ENCODE results near the gene FRAS1.

Gene FRAS1

DNA sequence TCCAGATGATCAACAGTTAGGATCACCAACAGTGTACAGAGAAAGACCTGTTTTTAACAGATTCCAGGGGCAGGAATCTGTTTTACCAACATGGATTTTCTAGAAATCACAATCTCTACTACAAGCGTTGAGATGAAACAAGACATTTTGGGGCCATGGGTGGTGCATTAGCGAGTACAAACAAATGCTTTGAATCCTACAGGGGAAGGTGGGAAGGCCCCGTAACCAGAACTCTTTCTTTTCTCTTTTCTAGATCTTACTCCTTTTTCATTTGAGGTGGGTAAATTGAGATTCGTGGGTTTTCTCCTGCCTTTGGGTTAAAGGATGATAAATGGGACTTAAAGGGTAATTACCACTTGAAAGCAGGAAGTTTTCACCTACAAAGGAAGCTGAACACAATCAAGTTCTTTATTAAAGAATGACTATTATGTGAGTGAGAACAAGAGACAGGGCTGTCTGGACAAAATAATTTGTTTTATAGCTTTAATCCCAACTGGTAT is 304.5 kb downstream of the FRAS1 start:
- Mint-ChIP-seq H3K27me3 (peaks cover 28% of the 10 kb centered on the region), H3K9me3 (no peaks in the 10 kb centered on the region), H3K36me3 (ENCODE audit: low read depth) (no peaks in the 10 kb centered on the region), H3K4me1 (ENCODE audit: low read depth) (no peaks in the 10 kb centered on the region), H3K27ac (no peak overlapping the region), H3K4me3 (no peak overlapping the region)

DNA sequence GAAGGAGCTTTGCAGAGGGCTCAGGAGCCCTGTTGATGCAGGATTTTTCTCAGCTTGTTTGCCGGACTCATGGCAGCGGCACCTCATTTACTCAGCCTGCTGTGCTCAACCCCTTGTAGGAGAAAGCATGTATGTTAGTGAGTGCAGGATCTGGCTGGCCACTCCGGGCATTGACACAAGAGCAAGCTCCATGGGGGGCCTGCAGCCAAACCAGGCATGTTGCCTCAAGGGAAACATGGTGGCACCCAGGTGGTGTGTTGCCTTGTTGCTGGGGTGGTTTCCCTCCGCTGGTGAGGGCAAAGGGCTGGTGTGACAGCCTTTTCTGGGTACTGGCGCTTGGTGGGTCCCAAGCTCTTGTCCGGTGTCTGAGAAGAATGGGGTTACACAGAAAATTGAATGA is 305.2 kb downstream of the FRAS1 start:
- Mint-ChIP-seq H3K27ac (no peak overlapping the region), H3K4me3 (no peak overlapping the region), H3K4me1 (ENCODE audit: low read depth) (no peaks in the 10 kb centered on the region), H3K36me3 (ENCODE audit: low read depth) (no peaks in the 10 kb centered on the region), H3K27me3 (peaks cover 28% of the 10 kb centered on the region), H3K9me3 (no peaks in the 10 kb centered on the region)

DNA sequence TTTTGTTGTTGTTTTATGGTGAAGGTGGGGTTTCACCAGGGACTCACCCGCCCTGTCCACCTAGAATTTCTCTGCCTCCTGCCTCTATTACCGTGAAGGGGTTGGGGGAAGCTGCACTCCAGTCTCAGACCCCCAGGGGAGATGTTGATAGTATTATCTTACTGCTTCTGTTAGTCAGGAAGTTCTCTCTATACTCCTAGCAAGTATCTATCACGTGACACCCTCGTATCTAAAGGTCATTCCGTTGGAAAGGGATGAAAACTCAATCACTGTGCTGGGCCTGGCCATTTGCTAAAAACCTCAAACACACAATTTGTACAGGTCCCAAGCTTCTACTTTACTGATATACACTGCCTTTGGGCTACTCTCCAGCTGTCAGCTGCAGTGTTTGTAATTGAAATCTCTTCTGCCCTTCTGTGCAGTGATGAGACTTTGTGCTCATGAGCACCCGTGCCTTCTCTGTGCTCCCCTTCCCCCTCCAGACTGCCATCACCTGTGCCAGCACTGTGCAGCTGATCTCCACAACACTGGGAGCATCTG is 306.0 kb downstream of the FRAS1 start:
- no peak overlapping the region for H3K27ac Mint-ChIP-seq
- no peak overlapping the region for H3K4me3 Mint-ChIP-seq
- H3K9me3 Mint-ChIP-seq, result no peaks in the 10 kb centered on the region
- no peaks in the 10 kb centered on the region for H3K36me3 Mint-ChIP-seq (ENCODE audit: low read depth)
- H3K4me1 Mint-ChIP-seq (ENCODE audit: low read depth), result no peaks in the 10 kb centered on the region
- H3K27me3 Mint-ChIP-seq, result peaks cover 28% of the 10 kb centered on the region

DNA sequence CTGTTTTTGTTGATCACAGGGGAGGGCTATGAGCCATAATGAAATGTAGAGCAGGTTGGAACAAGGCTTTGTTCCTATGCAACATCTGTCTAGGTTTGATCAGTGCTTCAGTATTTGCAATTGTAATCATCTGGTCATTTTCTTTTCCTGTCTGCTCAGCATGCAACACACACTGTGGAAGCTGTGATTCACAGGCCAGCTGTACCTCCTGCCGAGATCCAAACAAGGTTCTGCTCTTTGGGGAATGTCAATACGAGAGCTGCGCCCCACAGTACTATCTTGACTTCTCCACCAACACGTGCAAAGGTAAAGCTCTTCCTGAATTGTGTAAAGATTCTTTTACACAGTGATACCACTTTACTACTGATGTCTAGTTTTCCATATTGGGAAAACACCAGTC is 312.6 kb downstream of the FRAS1 start:
- H3K27me3 Mint-ChIP-seq, result no peaks in the 10 kb centered on the region
- no peaks in the 10 kb centered on the region for H3K36me3 Mint-ChIP-seq (ENCODE audit: low read depth)
- H3K27ac Mint-ChIP-seq, result no peak overlapping the region
- no peak overlapping the region for H3K4me3 Mint-ChIP-seq
- no peaks in the 10 kb centered on the region for H3K9me3 Mint-ChIP-seq
- H3K4me1 Mint-ChIP-seq (ENCODE audit: low read depth), result no peaks in the 10 kb centered on the region

DNA sequence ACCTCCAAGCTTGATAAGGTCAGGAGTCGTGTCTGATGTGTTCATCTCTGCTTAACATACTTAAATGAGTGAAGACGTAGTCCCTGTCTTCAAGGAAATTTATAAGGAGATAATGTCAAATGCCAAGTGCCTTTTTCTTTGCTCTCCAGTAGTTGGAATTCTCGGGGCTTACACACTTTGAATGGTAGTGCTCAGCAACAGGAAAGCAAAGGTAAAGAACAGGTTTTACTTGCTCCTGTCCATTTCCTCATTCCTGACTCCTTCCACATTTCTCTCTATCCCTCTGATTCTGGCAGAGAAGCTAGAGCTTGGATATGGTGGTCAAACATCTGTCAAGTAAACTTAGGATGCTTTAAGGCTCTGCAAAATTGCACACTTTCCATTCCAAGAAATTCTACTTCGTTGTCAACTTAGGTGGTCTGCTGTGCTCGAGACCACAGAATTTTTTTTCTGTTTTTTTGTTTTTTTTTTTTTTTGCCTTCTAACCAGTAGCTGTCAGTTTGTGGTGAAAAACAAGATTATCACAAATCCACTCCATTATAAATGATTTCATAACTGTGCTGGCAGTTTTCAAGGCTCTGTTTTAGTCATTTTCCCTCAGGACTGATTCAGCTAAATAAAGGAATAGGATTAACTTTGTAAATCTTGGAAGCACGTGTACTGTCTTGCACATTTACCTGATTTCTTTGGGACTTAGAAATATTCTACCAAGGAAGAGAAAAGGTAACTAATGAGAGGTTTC is 313.7 kb downstream of the FRAS1 start:
- Mint-ChIP-seq H3K27ac (no peak overlapping the region), H3K4me3 (no peak overlapping the region), H3K36me3 (ENCODE audit: low read depth) (no peaks in the 10 kb centered on the region), H3K27me3 (no peaks in the 10 kb centered on the region), H3K4me1 (ENCODE audit: low read depth) (no peaks in the 10 kb centered on the region), H3K9me3 (no peaks in the 10 kb centered on the region)

DNA sequence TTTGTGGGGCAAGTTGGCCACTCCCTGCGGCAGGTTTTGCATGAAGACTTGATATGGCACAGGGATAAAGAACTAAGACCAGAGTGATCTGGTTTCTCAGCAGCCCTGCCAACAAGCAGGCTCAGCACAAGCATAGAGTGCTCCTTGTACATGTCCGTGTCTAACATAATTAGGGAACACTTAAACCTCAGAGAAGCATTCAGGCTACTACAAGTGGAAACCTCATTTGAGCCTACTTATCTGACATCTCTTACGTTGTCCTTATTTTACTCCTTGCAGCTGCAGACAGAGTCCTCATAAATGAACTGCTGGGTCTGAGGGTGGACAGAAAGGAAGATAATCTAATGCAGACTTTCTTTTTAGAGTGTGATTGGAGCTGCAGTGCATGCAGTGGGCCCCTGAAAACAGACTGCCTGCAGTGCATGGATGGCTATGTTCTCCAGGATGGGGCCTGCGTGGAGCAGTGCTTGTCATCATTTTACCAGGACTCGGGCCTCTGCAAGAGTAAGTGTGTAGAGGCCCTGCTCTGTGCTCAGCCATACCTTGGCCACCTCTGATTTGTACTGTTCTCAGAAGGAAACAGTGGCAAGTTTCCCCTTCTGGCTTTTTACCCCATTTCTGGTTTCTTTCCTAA is 315.3 kb downstream of the FRAS1 start:
- Mint-ChIP-seq H3K4me1 (ENCODE audit: low read depth) (no peaks in the 10 kb centered on the region), H3K27me3 (no peaks in the 10 kb centered on the region), H3K27ac (no peak overlapping the region), H3K9me3 (no peaks in the 10 kb centered on the region), H3K4me3 (no peak overlapping the region), H3K36me3 (ENCODE audit: low read depth) (no peaks in the 10 kb centered on the region)

DNA sequence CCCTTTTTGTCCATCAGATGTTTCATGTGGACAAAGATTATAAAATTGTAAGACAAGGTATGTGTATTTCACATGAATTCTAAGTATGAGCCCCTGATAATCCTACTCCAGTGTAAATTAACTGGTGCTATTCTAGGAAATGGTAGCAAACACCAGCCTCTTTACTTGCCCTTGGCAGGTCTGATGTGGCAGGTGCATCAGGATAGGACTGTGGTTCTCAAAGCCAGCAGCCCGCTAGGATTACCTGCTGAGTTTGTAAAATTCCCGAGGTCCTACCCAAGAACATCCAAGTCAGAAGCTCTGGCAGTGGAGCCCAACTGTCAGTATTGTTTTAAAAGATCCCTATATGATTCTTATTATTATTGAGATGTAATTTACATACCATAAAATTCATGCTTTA is 320.4 kb downstream of the FRAS1 start:
- peaks cover 5% of the 10 kb centered on the region for H3K27me3 Mint-ChIP-seq
- no peak overlapping the region for H3K4me3 Mint-ChIP-seq
- H3K36me3 Mint-ChIP-seq (ENCODE audit: low read depth), result no peaks in the 10 kb centered on the region
- no peak overlapping the region for H3K27ac Mint-ChIP-seq
- H3K9me3 Mint-ChIP-seq, result no peaks in the 10 kb centered on the region
- H3K4me1 Mint-ChIP-seq (ENCODE audit: low read depth), result no peaks in the 10 kb centered on the region

DNA sequence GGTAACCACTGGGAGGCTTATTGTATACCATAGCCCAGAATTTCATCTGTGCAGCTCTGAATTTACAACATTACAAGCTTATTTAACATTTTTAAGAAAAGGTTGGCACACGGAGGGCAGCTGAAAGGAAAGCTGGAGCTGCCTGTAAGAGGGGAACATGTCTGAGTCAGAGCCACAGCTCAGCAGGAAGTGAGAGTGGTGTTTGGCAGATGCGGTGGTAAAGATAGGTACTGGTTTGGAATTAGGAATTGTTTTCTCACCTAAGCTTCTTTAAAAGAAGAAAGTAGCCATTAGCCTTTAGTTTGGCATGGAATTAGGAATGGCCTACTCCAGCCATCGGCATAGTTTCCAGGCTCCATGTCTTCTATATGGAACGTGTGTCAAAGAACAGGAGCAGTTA is 321.9 kb downstream of the FRAS1 start:
- Mint-ChIP-seq H3K4me3 (no peak overlapping the region), H3K27ac (no peak overlapping the region)

DNA sequence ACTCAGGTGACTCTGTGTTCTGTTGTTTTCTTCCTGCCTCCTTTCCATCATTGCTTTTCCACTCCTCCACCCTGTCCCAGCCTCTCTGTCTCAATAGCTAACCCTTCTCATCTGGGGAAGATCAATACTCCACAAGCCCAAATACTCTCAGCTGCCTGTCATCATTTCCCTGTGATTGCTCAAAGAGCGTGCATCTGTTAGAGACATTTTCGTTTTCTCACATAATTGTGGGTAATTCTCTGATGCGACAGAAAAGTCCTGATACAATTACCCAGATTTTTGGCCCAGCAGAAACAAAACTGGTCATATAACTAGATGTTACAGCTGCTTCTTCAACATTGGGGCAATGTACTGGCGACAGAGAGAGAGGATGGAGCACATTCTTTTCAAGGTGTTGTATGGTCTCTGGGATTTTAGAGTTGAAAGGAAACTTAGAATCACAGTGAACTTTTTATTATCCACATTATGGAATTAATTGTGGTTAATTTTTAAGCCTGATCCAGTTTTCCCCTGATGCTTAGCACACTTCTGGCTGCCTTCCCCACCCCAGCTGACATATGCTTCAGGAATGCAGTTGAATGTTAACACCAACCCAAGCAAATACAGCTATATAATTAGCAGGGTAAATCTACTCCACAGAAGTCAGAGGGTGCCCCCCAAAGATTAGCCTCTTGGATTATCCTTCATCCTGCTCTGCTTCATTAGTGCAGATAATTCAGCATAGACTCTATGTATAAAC is 323.0 kb downstream of the FRAS1 start:
- H3K9me3 Mint-ChIP-seq, result no peaks in the 10 kb centered on the region
- no peaks in the 10 kb centered on the region for H3K36me3 Mint-ChIP-seq (ENCODE audit: low read depth)
- H3K4me3 Mint-ChIP-seq, result no peak overlapping the region
- H3K27ac Mint-ChIP-seq, result no peak overlapping the region
- peaks cover 5% of the 10 kb centered on the region for H3K27me3 Mint-ChIP-seq
- H3K4me1 Mint-ChIP-seq (ENCODE audit: low read depth), result no peaks in the 10 kb centered on the region

More for the DNA sequence above, 321.9 kb downstream of the FRAS1 start:
- H3K9me3 Mint-ChIP-seq, result no peaks in the 10 kb centered on the region
- no peaks in the 10 kb centered on the region for H3K4me1 Mint-ChIP-seq (ENCODE audit: low read depth)
- H3K36me3 Mint-ChIP-seq (ENCODE audit: low read depth), result no peaks in the 10 kb centered on the region
- H3K27me3 Mint-ChIP-seq, result peaks cover 5% of the 10 kb centered on the region

DNA sequence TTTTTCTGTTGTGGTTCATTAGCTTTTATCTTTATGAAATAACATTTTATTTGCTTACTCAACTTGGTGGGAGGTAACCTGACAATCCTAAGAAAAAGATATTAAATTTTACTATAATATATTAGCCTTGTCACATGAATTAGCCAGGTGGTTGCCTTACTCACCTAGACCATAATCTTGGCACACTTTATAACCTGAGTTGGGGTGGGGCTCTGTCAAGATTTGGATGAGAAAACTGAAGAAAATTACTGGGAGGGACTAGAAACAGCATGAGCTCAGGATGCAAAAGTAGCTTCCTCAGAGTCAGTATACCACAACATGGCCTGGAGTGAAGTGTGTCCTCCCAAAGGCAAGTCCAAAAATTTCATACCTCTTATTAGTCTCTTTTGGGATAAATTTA is 329.6 kb downstream of the FRAS1 start:
- Mint-ChIP-seq H3K9me3 (no peaks in the 10 kb centered on the region), H3K4me3 (no peak overlapping the region), H3K4me1 (ENCODE audit: low read depth) (no peaks in the 10 kb centered on the region), H3K27me3 (no peaks in the 10 kb centered on the region), H3K27ac (no peak overlapping the region), H3K36me3 (ENCODE audit: low read depth) (no peaks in the 10 kb centered on the region)

DNA sequence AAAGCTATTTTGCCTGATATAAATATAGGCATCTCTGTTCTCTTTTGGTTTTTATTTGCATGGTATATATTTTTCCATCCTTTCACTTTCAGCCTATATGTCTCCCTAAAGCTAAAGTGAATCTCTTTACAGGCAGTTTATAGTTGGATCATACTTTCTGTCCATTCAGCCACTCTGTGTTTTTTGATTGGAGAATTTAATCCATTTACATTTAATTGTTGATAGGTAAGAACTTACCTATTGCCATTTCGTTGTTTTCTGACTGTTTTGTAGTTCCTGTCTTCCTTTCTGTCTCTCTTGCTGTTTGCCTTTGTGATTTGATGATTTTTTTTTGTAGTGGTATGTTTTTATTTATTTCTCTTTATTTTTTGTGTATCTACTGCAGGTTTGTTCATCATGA is 338.5 kb downstream of the FRAS1 start:
- H3K9me3 Mint-ChIP-seq, result peaks cover 25% of the 10 kb centered on the region
- H3K36me3 Mint-ChIP-seq (ENCODE audit: low read depth), result no peaks in the 10 kb centered on the region
- peaks cover 13% of the 10 kb centered on the region for H3K27me3 Mint-ChIP-seq
- H3K27ac Mint-ChIP-seq, result no peak overlapping the region
- H3K4me3 Mint-ChIP-seq, result no peak overlapping the region
- no peaks in the 10 kb centered on the region for H3K4me1 Mint-ChIP-seq (ENCODE audit: low read depth)

DNA sequence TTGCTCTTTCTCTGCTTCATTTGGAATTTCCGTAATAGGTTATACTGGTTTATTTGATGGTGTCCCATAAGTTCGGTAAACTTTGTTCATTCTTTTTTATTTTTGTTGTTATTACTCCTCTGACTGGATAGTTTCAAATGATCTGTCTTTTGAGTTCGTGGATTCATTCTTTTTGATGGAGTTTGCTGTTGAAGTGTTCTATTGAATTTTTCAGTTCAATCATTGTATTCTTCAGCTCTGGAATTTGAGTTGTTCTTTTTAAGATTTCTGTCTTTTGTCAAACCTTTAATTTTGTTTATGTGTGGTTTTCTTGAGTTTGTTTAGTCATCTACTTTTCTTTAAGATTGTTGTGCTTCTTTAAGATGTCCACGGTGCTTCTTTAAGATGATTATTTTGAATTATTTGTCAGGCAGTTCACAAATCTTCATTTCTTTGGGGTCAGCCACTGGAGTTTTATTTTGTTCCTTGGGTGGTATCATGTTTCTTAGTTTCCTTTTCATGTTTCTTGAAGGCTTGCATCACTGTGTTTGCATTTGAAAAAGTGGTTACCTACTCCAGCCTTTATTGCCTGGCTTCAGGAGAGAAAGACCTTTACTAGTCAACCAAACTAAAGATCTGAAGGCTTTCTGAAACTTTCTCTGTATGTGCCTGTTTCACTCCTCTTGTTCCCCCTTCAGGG is 339.6 kb downstream of the FRAS1 start:
- H3K9me3 Mint-ChIP-seq, result peaks cover 25% of the 10 kb centered on the region
- no peaks in the 10 kb centered on the region for H3K4me1 Mint-ChIP-seq (ENCODE audit: low read depth)
- H3K4me3 Mint-ChIP-seq, result no peak overlapping the region

DNA sequence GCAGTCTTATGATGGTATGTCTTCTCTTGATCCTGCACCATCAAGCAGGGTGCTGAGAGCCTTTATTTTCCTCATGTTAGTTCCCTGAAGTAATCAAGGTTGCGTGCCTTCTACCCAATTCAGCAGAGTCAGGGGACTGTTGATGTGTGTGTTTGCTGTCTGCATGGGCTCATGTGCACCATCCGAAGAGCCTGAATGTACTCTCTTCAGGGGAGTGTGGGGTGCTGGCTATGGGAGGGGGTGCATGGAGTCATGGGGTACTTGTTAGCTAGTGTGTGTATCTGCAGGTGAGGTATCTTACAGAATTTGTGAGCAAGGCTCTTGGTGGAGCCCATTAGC is 340.1 kb downstream of the FRAS1 start:
- Mint-ChIP-seq H3K27ac (no peak overlapping the region), H3K4me3 (no peak overlapping the region), H3K9me3 (peaks cover 25% of the 10 kb centered on the region), H3K27me3 (peaks cover 13% of the 10 kb centered on the region), H3K4me1 (ENCODE audit: low read depth) (no peaks in the 10 kb centered on the region), H3K36me3 (ENCODE audit: low read depth) (no peaks in the 10 kb centered on the region)

More for the DNA sequence above, 339.6 kb downstream of the FRAS1 start:
- Mint-ChIP-seq H3K27me3 (peaks cover 13% of the 10 kb centered on the region), H3K27ac (no peak overlapping the region), H3K36me3 (ENCODE audit: low read depth) (no peaks in the 10 kb centered on the region)

DNA sequence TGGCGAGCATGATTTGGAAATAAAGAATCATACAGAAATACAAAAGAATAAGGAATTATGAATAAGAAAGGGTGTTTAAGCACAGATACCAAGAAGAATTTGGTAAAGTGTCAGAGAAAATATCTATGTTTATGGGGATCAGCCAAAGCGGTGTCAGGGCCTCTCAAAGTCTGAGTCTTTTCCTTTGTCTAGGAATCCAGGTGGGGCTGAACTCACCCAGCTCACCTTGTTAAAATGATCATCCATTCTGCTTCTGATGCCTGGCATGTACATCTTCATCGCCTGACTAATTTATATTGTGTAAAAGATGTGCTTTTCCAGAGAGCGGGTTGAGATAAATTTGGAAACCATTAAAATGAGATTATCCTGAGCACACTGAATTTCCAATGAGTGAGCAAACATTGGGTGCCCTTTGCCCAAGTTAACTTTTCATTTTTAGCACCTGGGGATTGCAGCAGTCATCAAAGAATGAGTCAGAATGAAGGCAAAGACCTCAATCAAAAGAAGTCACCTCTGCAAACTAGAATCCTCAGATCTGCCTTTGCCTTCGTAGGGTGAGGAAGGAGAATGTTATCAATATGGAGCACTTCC is 352.6 kb downstream of the FRAS1 start:
- Mint-ChIP-seq H3K36me3 (ENCODE audit: low read depth) (no peaks in the 10 kb centered on the region), H3K4me3 (no peak overlapping the region), H3K27ac (no peak overlapping the region), H3K27me3 (peaks cover 3% of the 10 kb centered on the region), H3K9me3 (no peaks in the 10 kb centered on the region), H3K4me1 (ENCODE audit: low read depth) (no peaks in the 10 kb centered on the region)
